Endodermal cell (in vitro differentiated cells): ENCODE results near the gene ATF4. TPM values are rescaled to one million over a fixed set of nuclear protein-coding genes. Genes with fewer than 3 reads are reported as not detected.
"Not testable (repeated sequence)": the region's sequence is repeated elsewhere in the genome, so short reads cannot be mapped to it uniquely, and the experiment has no call there.

Experiments used
- DNase-seq: peaks from one replicate; pipeline ENCODE4 v3.0.0-alpha.2; 2017
- H3K27ac ChIP-seq: 2 replicates; pipeline ENCODE4 v1.5.1; 2013; ENCODE audit warnings: mild to moderate bottlenecking, low read depth, low read length, moderate library complexity
- H3K27me3 ChIP-seq: 2 replicates; pipeline ENCODE4 v1.6.1; 2013; ENCODE audit warnings: mild to moderate bottlenecking, low read length, moderate library complexity; ENCODE audit not compliant: insufficient read depth, control insufficient read depth, poor library complexity, severe bottlenecking
- H3K36me3 ChIP-seq: 2 replicates; pipeline ENCODE4 v1.7.0; 2013; ENCODE audit warnings: mild to moderate bottlenecking, low read length, moderate library complexity; ENCODE audit not compliant: control insufficient read depth, insufficient read depth
- H3K4me1 ChIP-seq: one replicate; pipeline ENCODE4 v1.7.0; 2013; ENCODE audit warnings: low read length; ENCODE audit not compliant: control insufficient read depth, insufficient read depth
- H3K4me3 ChIP-seq: 2 replicates; pipeline ENCODE4 v1.5.1; 2013; ENCODE audit warnings: mild to moderate bottlenecking, low read length, moderate library complexity
- H3K9ac ChIP-seq: 2 replicates; pipeline ENCODE4 v1.6.1; 2013; ENCODE audit warnings: mild to moderate bottlenecking, low read length, moderate library complexity; ENCODE audit not compliant: poor library complexity, severe bottlenecking; ENCODE audit errors: extremely low read depth
- H3K9me3 ChIP-seq: 2 replicates; pipeline ENCODE4 v1.6.1; 2013; ENCODE audit warnings: mild to moderate bottlenecking, low read length, moderate library complexity; ENCODE audit not compliant: control insufficient read depth
- H3K27ac Mint-ChIP-seq: 2 replicates; pipeline ENCODE4 v1.8.0; 2020; ENCODE audit warnings: mixed read lengths
- H3K27me3 Mint-ChIP-seq: 2 replicates; pipeline ENCODE4 v1.8.0; 2021; ENCODE audit warnings: mild to moderate bottlenecking, mixed read lengths; ENCODE audit not compliant: insufficient read depth
- H3K36me3 Mint-ChIP-seq: 2 replicates; pipeline ENCODE4 v1.8.0; 2020; ENCODE audit warnings: low read depth, mixed read lengths
- H3K4me1 Mint-ChIP-seq: 2 replicates; pipeline ENCODE4 v1.8.0; 2020; ENCODE audit warnings: mixed read lengths
- H3K4me3 Mint-ChIP-seq: 2 replicates; pipeline ENCODE4 v1.8.0; 2020; ENCODE audit warnings: mild to moderate bottlenecking, moderate library complexity, mixed read lengths
- H3K9me3 Mint-ChIP-seq: 2 replicates; pipeline ENCODE4 v1.8.0; 2020; ENCODE audit warnings: mild to moderate bottlenecking, mixed read lengths
- CTCF ChIP-seq: fragments of 200-600 bp; sonication (generic); conservative IDR thresholded peaks from 2 replicates; pipeline ENCODE4 v1.5.0; 2021; ENCODE audit warnings: antibody characterized with exemption, mild to moderate bottlenecking
- WGBS, 2 experiments: methylation state at CpG; one replicate each; pipeline versions ENCODE4 v1.1.5 to v1.1.7; 2013; ENCODE audit warnings: missing lambda C conversion rate in 2 of 2, mixed read lengths in 1 of 2; ENCODE audit not compliant: insufficient coverage in 1 of 2, insufficient read length in 1 of 2; 5-methylcytosine and 5-hydroxymethylcytosine counted together
- total RNA-seq, 2 donors: library from RNA; stranded (reverse); fragmentation: NEBNext Ultra II Directional in 1 of 2; extraction: Animal tissue kit (Norgen Biotek cat#: 25700) in 1 of 2; gene quantifications; 2 replicates in 1 of 2; 3 replicates in 1 of 2; pipeline ENCODE4 v1.2.1, GENCODE V29; 2021

The ATF4 gene
- total RNA-seq, 2 donors from 2014 or later, result 335 to 341 TPM

GRCh38 chr22:39518996-39519680, 1.2 kb upstream of the ATF4 start:
- peaks cover 59% of the 10 kb centered on the region for H3K36me3 Mint-ChIP-seq
- peak overlapping the region; percentile 100 for H3K27ac Mint-ChIP-seq
- H3K4me1 Mint-ChIP-seq, result peaks cover 23% of the 10 kb centered on the region
- H3K4me3 Mint-ChIP-seq, result peak overlapping the region; percentile 95
- Histone ChIP-seq H3K27ac (peak overlapping the region; percentile 92), H3K9ac (peak overlapping the region; percentile 99), H3K27me3 (no peaks in the 10 kb centered on the region), H3K4me3 (peak overlapping the region; percentile 97), H3K4me1 (no peaks in the 10 kb centered on the region), H3K36me3 (peaks cover 68% of the 10 kb centered on the region), H3K9me3 (no peaks in the 10 kb centered on the region)
- H3K9me3 Mint-ChIP-seq, result no peaks in the 10 kb centered on the region
- H3K27me3 Mint-ChIP-seq, result peaks cover 5% of the 10 kb centered on the region
- no peak for DNase-seq
- TF ChIP-seq CTCF, result no peak
- WGBS, 2 experiments, result 14 to 15% methylated on average over 20 to 24 of the region's 24 CpGs

GRCh38 chr22:39519681-39520225, 609 bp upstream of the ATF4 start:
- H3K27me3 ChIP-seq, result no peaks in the 10 kb centered on the region
- peak overlapping the region; percentile 97 for H3K4me3 ChIP-seq
- no peaks in the 10 kb centered on the region for H3K9me3 ChIP-seq
- Mint-ChIP-seq H3K4me3 (peak overlapping the region; percentile 95), H3K36me3 (peaks cover 59% of the 10 kb centered on the region), H3K27ac (peak overlapping the region; percentile 100), H3K9me3 (no peaks in the 10 kb centered on the region), H3K27me3 (peaks cover 3% of the 10 kb centered on the region), H3K4me1 (peaks cover 23% of the 10 kb centered on the region)
- no peaks in the 10 kb centered on the region for H3K4me1 ChIP-seq
- peak; percentile 59 for TF ChIP-seq CTCF
- peak; percentile 99 for DNase-seq
- peaks cover 67% of the 10 kb centered on the region for H3K36me3 ChIP-seq
- H3K27ac ChIP-seq, result peak overlapping the region; percentile 97
- WGBS, 2 experiments, result 0% methylated on average over 15 to 47 of the region's 47 CpGs
- H3K9ac ChIP-seq, result peak overlapping the region; percentile 99

GRCh38 chr22:39521106-39521885, 934 bp downstream of the ATF4 start:
- H3K27me3 ChIP-seq, H3K4me1 ChIP-seq, H3K9me3 Mint-ChIP-seq, H3K9me3 ChIP-seq, DNase-seq, H3K27me3 Mint-ChIP-seq: not testable (repeated sequence)
- Histone ChIP-seq H3K36me3 (peaks cover 51% of the 10 kb centered on the region), H3K4me3 (peak overlapping the region; percentile 97), H3K9ac (peak overlapping the region; percentile 99), H3K27ac (peak overlapping the region; percentile 97)
- peaks cover 26% of the 10 kb centered on the region for H3K4me1 Mint-ChIP-seq
- H3K27ac Mint-ChIP-seq, result peak overlapping the region; percentile 100
- 9 to 12% methylated on average over 9 to 28 of the region's 28 CpGs for WGBS, 2 experiments
- peaks cover 53% of the 10 kb centered on the region for H3K36me3 Mint-ChIP-seq
- peak overlapping the region; percentile 95 for H3K4me3 Mint-ChIP-seq

- Histone ChIP-seq H3K9ac (peak overlapping the region; percentile 99), H3K36me3 (peaks cover 44% of the 10 kb centered on the region), H3K4me3 (peak overlapping the region; percentile 97)
- not testable (repeated sequence) for H3K27me3 ChIP-seq, H3K9me3 Mint-ChIP-seq, H3K27ac ChIP-seq, DNase-seq, H3K4me1 ChIP-seq, H3K9me3 ChIP-seq, H3K27me3 Mint-ChIP-seq
- Mint-ChIP-seq H3K4me1 (peaks cover 26% of the 10 kb centered on the region), H3K27ac (peak overlapping the region; percentile 100), H3K4me3 (peak overlapping the region; percentile 95), H3K36me3 (peaks cover 50% of the 10 kb centered on the region)
- 86 to 90% methylated on average over 1 to 3 of the region's 5 CpGs for WGBS, 2 experiments
Measured at GRCh38 chr22:39522091-39522490, 1.7 kb downstream of the ATF4 start.
